Stimulated activated CD4-positive, alpha-beta T cell treated with anti-CD3 and anti-CD28 coated beads, TNF-alpha, amount 100 ng/mL, for 1 hour (primary cell): ENCODE measurements around the gene MLLT3.

Experiments used
- DNase-seq, 3 donors: peaks; one replicate each; pipeline ENCODE4 v3.0.0-alpha.2; 2020; ENCODE audit warnings: low read depth in 3 of 3, low spot score in 1 of 3

Gene MLLT3

GRCh38 chr9:20428976-20429375, 193.3 kb downstream of the MLLT3 start:
- no peak for DNase-seq

GRCh38 chr9:20427359-20427758, 194.9 kb downstream of the MLLT3 start:
- no peak for DNase-seq

- no peak for DNase-seq
Measured at GRCh38 chr9:20426019-20426418, 196.3 kb downstream of the MLLT3 start.

- no peak for DNase-seq
Measured at GRCh38 chr9:20419533-20419932, 202.8 kb downstream of the MLLT3 start.

GRCh38 chr9:20418485-20418884, 203.8 kb downstream of the MLLT3 start:
- DNase-seq, result no peak

- no peak for DNase-seq
Measured at GRCh38 chr9:20417373-20418080, 204.8 kb downstream of the MLLT3 start.

GRCh38 chr9:20414150-20414549, 208.1 kb downstream of the MLLT3 start:
- no peak for DNase-seq

- no peak for DNase-seq
Measured at GRCh38 chr9:20409321-20410092, 212.8 kb downstream of the MLLT3 start.

GRCh38 chr9:20408513-20408912, 213.8 kb downstream of the MLLT3 start:
- DNase-seq, result no peak

- no peak for DNase-seq
Measured at GRCh38 chr9:20407013-20407412, 215.3 kb downstream of the MLLT3 start.

GRCh38 chr9:20406344-20406743, 216.0 kb downstream of the MLLT3 start:
- no peak for DNase-seq

GRCh38 chr9:20405616-20406015, 216.7 kb downstream of the MLLT3 start:
- no peak for DNase-seq

- DNase-seq, result no peak
Measured at GRCh38 chr9:20405078-20405477, 217.2 kb downstream of the MLLT3 start.

GRCh38 chr9:20404192-20404813, 218.0 kb downstream of the MLLT3 start:
- DNase-seq, result no peak

GRCh38 chr9:20403346-20403745, 219.0 kb downstream of the MLLT3 start:
- no peak for DNase-seq

- no peak for DNase-seq
Measured at GRCh38 chr9:20402273-20402875, 219.9 kb downstream of the MLLT3 start.

- DNase-seq, result no peak
Measured at GRCh38 chr9:20398536-20399338, 223.6 kb downstream of the MLLT3 start.

GRCh38 chr9:20397348-20397747, 225.0 kb downstream of the MLLT3 start:
- DNase-seq, result no peak

GRCh38 chr9:20396509-20396908, 225.8 kb downstream of the MLLT3 start:
- DNase-seq, result no peak

- no peak for DNase-seq
Measured at GRCh38 chr9:20395651-20396050, 226.6 kb downstream of the MLLT3 start.

GRCh38 chr9:20394969-20395368, 227.3 kb downstream of the MLLT3 start:
- no peak for DNase-seq
